Astrocyte (in vitro differentiated cells and primary cell): ENCODE data around the gene CABP7.

Experiments used
- CTCF ChIP-seq: IDR thresholded peaks from 2 replicates; pipeline ENCODE4 v1.5.1; 2011; ENCODE audit warnings: low read depth, mild to moderate bottlenecking, inconsistent platforms, low read length, moderate library complexity; ENCODE audit not compliant: insufficient read depth
- EZH2 ChIP-seq: IDR thresholded peaks from 2 replicates; pipeline ENCODE4 v1.6.1; 2012; ENCODE audit warnings: mild to moderate bottlenecking, low read length, inconsistent platforms; ENCODE audit not compliant: insufficient read depth

- no peak for TF ChIP-seq CTCF
- no peak for TF ChIP-seq EZH2
Observed at GRCh38 chr22:29703569-29704195, 16.1 kb upstream of the CABP7 start.
